GM20000 (cell line): ENCODE data around the gene PRPF8.

Experiments
- DNase-seq: peaks from one replicate; pipeline ENCODE4 v3.0.0; 2012; ENCODE audit warnings: low spot score
- TF ChIP-seq, protein P1 (sequence below): IDR thresholded peaks from 2 replicates; pipeline ENCODE4 v1.5.1; 2012; ENCODE audit warnings: mild to moderate bottlenecking, control low read depth; ENCODE audit errors: extremely low read depth, missing control alignments

PRPF8 gene

DNA sequence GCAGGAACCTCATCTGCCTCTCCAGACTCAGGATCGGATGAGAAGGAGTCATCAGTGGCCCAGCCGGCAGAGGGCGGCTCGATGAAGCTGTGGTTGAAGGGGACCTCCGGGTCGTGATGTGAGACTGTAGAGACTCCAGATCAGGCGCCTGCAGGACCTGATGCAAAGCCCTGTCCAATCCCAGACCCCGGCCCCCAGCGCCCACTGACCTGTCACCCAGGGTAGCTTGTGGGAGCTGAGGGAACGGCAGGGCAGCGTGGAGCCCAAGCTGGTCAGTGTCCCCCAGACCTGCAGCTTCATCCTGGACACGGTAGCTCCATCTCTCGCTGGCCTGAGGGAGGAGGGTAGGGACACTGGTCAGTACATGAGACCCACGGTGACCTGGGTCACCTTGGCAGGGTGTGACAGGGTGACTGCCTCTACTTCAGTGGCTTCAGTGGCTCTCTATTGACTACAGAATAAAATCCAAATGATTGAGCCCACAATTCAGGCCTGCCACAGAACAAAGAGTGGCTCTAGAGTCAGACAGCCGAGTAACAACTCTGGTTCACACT lies 47.9 kb downstream of the PRPF8 start:
- DNase-seq = no peak
- TF ChIP-seq, protein P1, sequence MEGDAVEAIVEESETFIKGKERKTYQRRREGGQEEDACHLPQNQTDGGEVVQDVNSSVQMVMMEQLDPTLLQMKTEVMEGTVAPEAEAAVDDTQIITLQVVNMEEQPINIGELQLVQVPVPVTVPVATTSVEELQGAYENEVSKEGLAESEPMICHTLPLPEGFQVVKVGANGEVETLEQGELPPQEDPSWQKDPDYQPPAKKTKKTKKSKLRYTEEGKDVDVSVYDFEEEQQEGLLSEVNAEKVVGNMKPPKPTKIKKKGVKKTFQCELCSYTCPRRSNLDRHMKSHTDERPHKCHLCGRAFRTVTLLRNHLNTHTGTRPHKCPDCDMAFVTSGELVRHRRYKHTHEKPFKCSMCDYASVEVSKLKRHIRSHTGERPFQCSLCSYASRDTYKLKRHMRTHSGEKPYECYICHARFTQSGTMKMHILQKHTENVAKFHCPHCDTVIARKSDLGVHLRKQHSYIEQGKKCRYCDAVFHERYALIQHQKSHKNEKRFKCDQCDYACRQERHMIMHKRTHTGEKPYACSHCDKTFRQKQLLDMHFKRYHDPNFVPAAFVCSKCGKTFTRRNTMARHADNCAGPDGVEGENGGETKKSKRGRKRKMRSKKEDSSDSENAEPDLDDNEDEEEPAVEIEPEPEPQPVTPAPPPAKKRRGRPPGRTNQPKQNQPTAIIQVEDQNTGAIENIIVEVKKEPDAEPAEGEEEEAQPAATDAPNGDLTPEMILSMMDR = no peak

DNA sequence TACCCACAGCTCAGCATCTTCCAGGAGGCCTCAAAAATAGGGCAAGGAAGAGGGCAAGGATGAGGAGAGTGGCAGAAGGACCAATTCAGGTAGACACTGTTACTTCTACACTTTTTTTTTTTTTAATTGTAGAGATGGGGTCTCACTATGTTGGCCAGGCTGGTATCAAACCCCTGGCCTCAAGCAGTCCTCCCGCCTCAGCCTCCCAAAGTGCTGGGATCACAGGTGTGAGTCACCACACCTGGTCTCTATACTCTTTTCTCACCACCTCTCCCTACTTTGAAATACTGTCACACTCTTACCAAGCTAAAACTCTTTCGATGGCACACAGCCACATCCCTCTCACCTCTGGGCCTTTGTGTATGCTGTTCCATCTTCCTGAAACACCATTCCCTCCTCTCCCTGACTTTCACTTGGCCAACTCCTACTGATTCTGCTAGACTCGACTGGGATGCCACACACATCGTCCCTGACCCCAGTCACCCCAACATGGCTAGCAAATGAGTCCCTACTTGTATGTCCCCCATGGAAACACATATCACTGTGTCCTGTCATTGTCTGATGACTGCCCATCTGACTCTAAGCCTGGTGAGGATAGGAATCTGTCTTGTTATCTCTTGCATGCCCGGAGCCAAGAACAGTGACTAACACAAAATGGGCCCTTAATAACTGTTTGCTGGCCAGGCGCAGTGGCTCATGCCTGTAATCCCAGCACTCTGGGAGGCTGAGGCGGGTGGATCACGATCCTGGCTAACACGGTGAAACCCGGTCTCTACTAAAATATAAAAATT lies 48.8 kb downstream of the PRPF8 start:
- DNase-seq = peak; percentile 10
- TF ChIP-seq, protein P1 = no peak

DNA sequence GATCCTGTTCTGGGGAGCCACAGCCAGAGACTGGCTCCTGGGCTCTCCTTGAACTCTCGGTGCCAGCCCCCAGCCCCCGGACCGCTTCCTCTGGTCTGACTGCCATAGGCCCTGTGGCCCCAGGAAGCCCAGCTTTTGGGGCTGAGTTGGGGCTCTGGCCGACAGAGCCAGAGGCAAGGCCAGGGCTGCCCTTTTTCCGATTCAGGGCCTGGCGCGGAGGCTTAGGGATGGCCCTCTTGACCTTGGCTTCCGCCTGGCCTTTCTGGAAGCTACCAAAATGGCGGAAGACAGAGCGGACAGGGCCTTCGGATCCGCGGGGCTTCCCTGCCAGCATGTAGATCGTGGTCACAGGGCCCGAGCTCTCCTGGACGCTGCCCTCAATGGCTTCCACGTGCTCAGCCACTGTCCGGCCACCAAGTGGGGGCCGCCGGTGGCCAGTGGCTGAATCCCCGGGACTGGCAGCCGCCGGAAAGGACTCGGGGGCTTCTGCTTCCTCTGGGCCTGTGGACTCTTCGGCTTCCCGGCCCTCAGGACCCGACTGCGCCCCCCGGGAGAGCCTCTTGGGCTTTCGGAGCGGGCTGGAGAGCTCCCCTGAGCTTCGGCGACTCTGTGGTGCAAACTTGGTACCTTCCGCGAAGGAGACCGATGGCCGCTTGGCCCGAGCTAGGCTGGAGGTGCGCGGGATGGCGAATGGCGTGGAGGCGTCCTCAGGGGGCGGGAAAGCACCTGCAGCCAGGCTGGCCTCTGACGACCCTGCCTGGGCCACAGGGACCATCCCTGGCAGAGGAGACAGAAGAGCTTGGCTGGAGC lies 49.6 kb downstream of the PRPF8 start:
- TF ChIP-seq, protein P1 = no peak

DNA sequence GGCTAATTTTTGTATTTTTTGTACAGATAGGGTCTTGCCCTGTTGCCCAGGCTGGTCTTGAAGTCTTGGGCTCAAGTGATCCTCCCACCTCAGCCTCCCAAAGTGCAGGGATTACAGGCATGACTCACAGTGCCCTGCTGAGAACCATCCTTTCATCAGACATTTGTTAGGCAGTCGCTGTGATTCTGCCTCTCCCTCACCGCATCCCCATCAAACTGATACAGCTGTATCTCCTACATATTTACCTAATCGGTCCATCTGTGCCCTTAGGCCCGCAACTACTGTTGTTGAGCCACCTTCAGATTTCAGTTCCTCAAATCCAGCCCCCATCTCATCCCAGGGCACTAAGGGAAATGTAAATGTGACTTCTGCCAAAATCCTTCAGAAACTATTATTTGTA lies 54.0 kb downstream of the PRPF8 start:
- TF ChIP-seq, protein P1 = no peak
- no peak for DNase-seq

More for the DNA sequence above, 49.6 kb downstream of the PRPF8 start:
- DNase-seq = no peak

DNA sequence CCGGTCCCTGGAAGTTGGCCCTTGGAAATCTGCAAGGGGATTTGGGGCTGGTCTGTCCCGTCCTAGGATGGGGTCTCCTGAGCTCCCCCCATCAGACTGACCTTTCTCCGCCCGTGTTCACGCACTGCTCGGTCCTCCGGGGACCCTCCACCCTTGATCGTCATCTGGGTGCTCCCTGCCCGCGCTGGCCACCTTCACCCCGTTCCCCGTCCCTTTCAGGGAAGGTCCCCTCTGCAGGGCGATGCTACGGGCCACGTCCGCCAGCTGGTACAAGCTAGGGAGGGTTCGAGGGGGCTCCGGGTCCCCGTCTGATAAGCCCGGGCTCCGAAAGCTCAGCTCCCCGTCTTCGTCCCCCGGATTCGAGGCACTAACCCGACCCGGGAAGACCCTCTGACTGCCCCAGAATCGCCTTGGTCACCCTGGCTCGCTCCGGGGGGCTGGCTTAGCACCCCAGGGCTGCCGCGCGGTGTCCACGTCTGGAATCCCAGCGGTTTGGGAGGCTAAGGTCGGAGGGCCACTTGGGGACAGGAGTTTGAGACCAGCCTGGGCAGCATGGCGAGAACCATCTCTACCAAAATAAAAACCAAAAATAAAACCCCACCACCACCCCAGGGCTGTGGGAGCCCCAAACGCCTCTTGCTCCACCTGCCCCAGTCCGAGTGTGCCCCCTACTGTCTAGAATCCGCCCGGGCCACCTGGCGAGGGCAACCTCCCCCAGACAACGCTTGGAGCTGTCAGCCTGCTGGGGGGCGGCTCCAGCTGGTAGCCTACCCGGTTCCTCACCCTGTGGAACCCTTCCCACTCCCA lies 55.0 kb downstream of the PRPF8 start:
- DNase-seq = peak; percentile 86
- TF ChIP-seq, protein P1 = peak; percentile 93

DNA sequence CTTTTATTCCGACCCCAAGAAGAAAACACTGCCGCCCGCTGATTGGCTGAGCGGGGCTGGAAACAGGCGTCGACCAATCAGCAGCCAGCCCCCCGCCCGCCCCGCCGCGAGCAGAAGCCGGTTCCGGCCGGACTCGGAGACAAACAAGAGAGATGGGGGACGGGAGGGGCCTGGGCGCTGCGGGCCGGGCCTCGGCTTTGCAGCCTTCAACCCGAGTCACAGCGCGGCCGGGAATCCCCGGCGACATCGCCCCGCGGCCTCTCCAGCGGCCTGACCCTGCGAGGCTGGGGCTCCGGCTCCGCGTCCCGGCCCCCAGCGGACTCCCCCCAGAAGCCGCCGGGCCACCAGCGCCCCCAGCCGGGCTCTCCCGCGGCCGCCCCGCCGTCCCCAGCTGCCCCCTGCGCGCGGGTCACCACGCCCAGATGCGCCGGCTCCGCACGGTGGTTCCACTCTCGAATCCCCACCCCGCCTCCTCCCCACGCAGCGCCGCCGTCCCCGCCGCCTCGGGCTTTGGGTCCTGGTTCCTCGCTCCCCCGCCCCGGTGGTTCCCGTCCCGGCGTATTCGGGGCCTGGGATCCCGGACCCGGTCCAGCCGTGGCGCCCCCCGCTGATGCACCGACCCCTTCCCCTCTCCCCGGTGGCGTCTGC lies 55.7 kb downstream of the PRPF8 start:
- TF ChIP-seq, protein P1 = peak; percentile 37
- DNase-seq = peak; percentile 99
